ENCODE data around the gene KCND3. TPM values are rescaled to one million over a fixed set of nuclear protein-coding genes. Genes with fewer than 3 reads are reported as not detected.

The KCND3 gene
- total RNA-seq, 4 donors from 2014 or later = 4.8 to 11.1 (median 5.7) TPM

DNA sequence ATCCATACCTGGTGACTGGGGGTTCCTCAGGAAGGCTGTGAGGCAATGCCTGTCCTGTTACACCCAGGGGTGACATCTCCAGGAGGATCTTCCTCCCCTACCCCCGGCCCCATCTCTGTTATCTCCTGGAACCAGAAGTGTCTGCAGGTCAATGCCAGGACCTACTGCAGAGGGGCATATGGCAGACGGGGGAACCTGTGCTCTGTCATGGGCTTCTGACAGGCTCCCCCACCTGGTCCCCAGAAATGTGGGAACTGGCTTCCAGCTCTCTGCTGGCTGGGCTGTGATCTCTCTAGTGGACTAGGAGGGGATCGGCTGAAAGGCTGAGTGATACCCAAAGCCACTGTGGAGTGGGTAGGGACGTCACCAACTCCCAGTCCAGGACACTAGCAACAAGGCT, 21.0 kb downstream of the KCND3 start:
- TF ChIP-seq, protein P1, sequence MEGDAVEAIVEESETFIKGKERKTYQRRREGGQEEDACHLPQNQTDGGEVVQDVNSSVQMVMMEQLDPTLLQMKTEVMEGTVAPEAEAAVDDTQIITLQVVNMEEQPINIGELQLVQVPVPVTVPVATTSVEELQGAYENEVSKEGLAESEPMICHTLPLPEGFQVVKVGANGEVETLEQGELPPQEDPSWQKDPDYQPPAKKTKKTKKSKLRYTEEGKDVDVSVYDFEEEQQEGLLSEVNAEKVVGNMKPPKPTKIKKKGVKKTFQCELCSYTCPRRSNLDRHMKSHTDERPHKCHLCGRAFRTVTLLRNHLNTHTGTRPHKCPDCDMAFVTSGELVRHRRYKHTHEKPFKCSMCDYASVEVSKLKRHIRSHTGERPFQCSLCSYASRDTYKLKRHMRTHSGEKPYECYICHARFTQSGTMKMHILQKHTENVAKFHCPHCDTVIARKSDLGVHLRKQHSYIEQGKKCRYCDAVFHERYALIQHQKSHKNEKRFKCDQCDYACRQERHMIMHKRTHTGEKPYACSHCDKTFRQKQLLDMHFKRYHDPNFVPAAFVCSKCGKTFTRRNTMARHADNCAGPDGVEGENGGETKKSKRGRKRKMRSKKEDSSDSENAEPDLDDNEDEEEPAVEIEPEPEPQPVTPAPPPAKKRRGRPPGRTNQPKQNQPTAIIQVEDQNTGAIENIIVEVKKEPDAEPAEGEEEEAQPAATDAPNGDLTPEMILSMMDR (IDR thresholded peaks at IDR 0.05; ENCODE audit: low read depth) = no peak

GRCh38 chr1:111967886-111968285, 21.6 kb downstream of the KCND3 start:
- TF ChIP-seq, protein P1 (IDR thresholded peaks at IDR 0.05; ENCODE audit: low read depth) = no peak

DNA sequence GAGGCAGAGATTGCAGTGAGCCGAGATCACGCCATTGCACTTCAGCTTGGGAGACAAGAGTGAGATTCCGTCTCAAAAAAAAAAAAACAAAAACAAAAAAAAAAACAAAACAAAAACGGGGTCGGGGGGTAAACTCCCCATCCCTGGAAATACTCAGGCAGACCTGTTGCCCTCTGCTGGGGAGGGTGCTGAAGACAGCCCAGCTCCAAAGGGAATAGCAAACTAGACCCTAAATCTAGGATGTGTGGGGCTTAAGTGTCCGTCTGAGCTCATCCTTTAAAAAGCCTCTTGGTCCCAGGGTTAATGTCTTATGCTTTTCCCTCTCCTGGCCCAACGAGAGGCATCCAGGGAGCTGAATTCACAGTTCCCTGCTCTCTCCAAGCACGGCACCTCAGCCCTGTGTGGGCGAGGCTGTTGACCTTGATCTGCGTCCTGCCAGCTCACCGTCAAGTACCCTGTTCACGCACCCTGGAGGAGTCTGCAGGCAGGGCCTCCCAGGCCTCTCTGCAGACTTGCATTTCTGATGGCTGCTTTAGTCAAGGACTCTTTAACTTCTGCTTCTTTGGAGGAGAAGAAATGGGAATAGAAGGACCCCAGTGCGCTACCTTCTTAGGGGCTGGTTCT, 22.3 kb downstream of the KCND3 start:
- TF ChIP-seq, protein P1 (IDR thresholded peaks at IDR 0.05; ENCODE audit: low read depth) = no peak

- TF ChIP-seq, protein P1 (IDR thresholded peaks at IDR 0.05; ENCODE audit: low read depth) = no peak
These were observed 23.6 kb downstream of the KCND3 start for GRCh38 chr1:111965781-111966443.

- TF ChIP-seq, protein P1 (IDR thresholded peaks at IDR 0.05; ENCODE audit: low read depth) = no peak
These were observed 25.3 kb downstream of the KCND3 start for GRCh38 chr1:111963985-111964738.

GRCh38 chr1:111961773-111962565, 27.5 kb downstream of the KCND3 start:
- TF ChIP-seq, protein P1 (IDR thresholded peaks at IDR 0.05; ENCODE audit: low read depth) = no peak
